CD4-positive, alpha-beta T cell treated with Interleukin-21 for 1 hour (primary cell): ENCODE results near the gene GPR55.
"Not testable (repeated sequence)": the region's sequence is repeated elsewhere in the genome, so short reads cannot be mapped to it uniquely, and the experiment has no call there.

ENCODE experiments used
- DNase-seq: peaks from one replicate; pipeline ENCODE4 v3.0.0-alpha.2; 2020

GPR55 gene

DNA sequence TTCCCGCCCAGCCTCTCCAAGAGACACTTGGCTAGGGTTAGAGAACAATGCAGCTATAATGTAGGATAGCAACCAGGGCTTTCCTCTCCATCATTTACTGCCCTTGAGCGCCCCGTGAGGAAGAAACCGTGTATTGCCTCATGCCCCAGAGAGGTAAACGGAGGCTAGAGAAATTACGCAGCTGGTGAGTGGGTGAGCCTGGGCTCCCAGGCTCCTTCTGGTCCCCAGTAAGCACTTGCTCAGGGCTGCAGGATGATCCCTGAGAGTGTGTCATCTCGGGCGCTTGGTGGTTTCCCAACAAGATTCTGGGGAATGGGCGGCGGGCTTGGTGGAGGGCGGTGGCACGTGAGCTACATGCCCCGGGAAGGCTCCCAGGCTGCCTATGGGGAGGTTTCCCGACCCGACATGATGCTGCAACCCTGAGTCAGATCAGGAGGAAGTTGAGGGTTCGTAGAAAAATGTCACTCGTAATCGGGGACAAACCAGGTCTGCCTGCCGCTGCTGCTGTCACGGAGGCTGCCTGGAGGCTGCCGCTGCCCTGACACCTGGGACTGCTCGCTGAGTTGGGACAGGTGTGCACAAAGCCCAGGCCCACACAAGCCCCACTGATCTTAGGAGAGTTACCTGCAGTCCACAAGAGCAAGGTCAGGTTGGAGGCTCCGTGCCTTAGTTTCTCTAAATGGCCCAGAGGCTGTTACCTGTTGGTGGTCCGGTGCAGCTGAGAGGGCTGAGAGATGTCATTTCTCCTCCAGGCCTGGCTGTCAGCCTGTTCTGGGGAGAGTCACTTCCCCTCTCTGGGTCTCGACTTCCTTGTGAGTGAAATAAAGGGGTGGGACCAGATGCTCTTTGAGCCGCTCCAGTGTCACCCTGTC lies at the start of gene GPR55:
Gene GPR55 (minus strand): TSS at position 773 of the 872 bp plus-strand sequence. CDS start 14,280 bp downstream, outside the sequence.
- DNase-seq, result peak; percentile 57

- peak; percentile 87 for DNase-seq
Observed at GRCh38 chr2:230974096-230974913, 49.3 kb upstream of the GPR55 start.

DNA sequence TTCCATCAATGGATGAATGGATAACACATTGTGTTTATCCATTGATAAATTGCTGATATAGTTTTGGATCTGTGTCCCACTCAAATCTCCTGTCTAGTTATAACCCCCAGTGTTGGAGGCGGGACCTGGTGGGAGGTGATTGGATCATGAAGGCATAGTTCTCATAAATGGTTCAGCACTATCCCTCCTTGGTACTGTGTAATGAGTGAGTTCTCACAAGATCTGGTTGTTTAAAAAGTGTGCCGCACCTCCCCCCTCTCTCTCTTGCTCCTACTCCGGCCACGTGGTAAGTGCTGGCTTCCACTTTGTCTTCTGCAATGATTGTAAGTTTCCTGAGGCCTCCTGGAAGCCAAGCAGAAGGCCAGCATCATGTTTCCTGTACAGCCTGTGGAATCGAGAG lies 47.0 kb upstream of the GPR55 start:
- no peak for DNase-seq

DNA sequence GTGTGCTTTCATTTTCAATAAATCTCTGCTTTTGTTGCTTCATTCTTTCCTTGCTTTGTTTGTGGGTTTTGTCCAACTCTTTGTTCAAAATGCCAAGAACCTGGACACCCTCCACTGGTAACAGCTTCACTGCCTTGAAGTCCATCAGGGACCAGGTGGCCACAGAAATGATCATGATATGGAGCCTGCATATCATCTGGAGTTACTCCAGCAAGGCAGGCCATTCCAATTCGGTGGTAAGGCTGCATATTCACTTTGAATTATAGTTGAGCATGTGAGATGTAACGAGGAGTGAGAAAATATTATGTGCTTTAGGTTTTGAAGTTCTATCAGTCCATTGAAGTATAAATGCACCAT lies 44.6 kb upstream of the GPR55 start:
- no peak for DNase-seq

DNA sequence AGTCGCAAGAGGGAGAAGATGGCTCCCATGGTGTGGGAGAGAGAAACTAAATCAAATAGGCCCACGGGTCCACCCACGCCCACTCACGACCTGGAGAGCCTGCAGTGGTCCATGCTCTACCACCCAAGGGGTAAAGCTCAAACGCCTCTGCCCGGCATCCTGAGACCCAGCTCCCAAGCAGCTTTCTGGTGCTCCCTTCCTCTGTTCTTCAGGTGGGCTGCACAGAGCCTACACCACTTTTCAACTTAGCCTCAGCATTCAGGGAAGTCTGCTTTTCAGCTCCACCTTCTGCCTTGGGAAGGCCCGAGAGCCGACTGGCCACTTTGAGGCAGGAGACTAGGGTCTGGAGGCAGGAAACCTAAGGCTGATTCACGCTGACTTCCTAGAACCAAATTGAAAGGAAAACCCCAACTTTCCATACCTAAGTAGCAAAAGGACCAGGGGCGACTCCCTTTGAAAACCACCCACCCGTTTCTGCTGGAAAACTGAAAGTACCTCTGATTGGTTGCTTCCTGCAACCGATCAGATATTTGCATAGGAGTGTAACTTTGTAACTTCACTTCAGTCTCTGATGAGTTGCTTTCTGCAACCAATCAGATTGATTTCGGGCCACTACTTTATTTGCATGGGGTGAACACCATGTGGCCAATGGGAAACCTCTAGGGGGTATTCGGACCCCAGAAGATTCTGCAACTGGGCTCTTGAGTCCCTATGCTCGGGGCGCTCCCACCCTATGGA lies 44.0 kb upstream of the GPR55 start:
- peak; percentile 13 for DNase-seq

GRCh38 chr2:230968314-230968713 lies 43.3 kb upstream of the GPR55 start:
- not testable (repeated sequence) for DNase-seq

DNA sequence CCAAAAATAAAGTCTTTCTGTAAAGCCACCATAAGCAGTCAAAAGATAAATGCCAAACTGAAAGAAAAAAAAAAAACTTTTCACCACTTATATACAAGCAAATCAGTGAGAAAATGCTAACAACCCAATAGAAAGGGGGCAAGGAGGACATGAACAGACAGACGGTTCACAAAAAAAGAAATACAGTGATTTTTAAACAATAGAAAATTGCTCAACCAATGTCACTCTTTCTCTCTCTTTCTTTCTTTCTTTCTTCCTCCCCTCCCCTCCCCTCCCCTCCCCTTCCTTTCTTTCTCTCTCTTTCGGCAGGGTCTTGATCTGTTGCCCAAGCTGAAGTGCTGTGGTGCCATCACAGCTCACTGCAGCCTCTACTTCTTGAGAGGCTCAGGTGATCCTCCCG lies 42.1 kb upstream of the GPR55 start:
- no peak for DNase-seq

DNA sequence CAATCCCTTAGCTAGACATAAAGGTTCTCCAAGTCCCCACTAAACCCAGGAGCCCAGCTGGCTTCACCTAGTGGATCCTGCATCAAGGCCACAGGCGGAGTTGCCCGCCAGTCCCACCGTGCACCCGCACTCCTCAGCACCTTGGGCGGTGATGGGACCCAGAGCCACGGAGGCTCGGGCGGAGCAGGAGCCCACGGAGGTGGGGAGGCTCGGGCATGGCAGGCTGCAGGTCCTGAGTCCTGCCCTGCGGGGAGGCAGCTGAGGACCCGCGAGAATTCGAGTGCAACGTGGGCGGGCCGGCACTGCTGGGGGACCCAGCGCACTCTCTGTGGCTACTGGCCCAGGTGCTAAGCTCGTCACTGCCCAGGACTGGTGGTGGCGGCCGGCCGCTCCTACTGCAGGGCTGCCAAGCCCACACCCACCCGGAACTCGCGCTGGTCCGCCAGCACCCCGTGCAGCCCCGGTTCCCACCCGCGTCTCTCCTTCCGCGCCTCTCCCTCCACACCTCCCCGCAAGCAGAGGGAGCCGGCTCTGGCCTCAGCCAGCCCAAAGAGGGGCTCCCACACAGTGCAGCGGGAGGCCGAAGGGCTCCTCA lies 39.2 kb upstream of the GPR55 start:
- no peak for DNase-seq

DNA sequence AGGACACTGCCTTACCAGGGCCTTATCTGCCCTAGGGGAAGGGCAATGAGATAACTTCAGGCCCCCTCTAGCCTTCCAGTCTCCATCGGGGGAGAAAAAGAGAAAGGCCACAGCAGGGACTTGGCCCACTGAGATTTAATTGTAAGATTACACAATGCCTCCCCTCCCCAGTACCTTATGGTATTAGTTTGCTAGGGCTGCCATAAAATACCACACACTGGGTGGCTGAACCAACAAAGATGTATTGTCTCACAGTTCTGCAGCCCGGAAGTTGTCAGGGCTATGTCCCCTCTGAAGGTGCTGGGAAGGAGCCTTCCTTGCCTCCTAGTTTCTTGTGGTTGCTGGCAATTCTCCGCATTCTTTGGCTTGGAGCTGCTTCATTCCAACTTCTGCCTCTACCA lies 36.0 kb upstream of the GPR55 start:
- no peak for DNase-seq

DNA sequence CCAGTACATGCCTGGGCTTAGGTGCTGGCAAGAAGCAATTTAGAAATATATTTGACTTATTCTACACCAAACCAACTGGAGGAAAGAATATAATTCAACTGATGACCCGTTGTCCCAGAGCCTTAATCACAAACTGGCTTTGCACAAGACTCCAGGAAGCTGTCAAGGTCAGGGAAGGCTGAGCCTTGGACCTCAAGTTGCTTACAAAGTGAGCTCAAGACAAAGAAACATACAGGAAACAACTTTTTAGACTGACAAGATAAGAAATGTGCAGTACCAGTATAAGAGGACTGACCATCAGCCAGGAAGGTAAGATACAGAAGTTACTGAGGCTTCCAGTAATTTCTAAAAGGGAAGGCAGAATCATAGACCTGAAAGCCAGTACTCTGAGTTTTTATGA lies 35.0 kb upstream of the GPR55 start:
- no peak for DNase-seq

DNA sequence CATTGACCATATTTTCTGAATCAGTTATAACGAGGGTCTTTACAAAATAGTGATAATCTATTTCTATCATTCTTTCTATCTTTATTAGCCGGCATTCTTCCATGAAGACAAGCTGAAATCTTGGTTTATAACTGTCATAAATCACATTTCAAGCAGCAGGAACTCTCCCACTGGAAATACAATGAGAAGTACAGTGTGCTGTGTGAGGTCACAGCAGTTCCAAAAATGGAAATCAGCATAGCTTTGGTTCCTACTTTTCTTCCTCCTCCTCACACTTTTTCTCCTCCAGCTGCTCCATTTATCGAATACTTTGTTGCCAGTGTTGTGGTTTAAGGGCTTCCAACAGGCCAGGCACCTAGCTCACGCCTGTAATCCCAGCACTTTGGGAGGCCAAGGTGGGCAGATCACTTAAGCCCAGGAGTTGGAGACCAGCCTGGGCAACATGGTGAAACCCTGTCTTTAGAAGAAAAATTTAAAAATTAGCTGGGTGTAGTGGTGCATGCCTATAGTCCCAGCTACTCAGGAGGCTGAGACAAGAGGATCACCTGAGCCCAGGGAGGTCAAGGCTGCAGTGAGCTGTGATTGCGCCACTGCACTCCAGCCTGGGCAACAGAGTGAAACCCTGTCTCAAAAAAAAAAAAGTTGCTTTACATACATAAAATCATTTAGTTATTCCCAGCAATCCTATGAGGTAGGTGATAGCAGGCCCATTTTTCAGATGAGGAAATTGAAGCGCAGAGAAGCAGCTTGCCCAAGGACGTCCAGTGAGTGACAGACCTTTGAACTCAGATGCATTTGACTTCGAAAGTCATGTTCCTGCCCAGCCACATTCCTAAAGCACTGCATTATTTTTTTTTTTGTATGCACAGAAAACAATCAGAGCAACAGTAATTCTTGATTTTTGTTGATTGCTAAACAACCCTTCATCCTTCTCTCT lies 34.0 kb upstream of the GPR55 start:
- no peak for DNase-seq

DNA sequence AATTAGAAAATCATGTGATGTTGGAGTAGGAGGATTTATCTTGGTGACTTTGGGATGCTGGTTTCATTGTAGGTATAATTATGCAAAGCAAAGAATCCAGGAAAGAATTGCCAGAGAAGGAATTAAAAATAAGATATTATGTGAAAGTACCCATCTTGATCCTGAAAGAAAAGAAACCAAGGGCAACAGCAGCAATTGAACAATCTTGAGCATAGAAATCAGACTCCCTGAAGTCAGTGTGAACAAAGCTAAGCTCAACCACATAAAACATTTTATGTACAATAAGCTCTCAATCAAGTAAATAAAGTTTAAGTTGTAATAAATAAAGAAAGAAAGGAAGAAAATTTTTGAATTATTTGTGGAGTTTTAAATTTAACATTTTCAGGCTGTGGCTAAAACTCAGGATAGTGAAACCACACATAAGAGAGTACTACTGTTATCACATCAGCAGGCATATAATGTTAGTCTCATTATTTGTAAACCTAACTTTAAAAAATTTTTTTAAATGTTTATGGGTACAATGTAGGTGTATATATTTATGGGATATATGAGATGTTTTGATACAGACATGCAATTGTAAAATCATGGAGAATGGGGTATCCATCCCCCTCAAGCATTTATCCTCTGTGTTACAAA lies 32.8 kb upstream of the GPR55 start:
- no peak for DNase-seq

GRCh38 chr2:230956827-230957755 lies 32.0 kb upstream of the GPR55 start:
- DNase-seq, result peak; percentile 40

DNA sequence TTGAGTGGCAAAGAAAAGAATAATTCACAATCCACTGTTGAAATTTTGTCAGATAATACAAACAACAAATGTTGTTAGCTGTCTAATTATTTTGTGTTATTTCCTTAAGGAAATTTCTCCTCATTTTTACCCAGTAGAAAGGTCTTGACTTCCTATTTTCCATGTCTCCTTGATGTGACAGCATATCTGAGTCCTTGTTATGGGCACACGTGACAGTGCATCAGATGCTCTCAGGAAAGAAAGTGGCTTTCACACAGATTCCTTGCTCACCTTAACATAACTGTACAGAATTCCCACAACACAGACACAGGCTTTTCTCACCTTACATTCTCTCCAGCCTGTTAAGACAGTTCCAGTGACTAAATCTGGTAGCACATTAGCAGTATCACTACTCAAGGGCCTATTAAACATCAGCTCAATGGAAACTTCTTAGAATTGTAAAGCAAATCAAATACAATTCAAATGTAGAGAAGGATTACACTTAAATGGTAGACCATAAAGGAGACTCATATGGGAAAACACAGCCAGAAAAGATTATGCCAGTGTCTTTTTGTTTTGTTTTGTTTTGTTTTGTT lies 30.2 kb upstream of the GPR55 start:
- no peak for DNase-seq

GRCh38 chr2:230954746-230955145 lies 29.7 kb upstream of the GPR55 start:
- DNase-seq, result no peak

GRCh38 chr2:230953845-230954244 lies 28.8 kb upstream of the GPR55 start:
- DNase-seq, result no peak

GRCh38 chr2:230952226-230952956 lies 27.3 kb upstream of the GPR55 start:
- DNase-seq, result no peak

- no peak for DNase-seq
Observed at GRCh38 chr2:230951396-230951795, 26.4 kb upstream of the GPR55 start.

DNA sequence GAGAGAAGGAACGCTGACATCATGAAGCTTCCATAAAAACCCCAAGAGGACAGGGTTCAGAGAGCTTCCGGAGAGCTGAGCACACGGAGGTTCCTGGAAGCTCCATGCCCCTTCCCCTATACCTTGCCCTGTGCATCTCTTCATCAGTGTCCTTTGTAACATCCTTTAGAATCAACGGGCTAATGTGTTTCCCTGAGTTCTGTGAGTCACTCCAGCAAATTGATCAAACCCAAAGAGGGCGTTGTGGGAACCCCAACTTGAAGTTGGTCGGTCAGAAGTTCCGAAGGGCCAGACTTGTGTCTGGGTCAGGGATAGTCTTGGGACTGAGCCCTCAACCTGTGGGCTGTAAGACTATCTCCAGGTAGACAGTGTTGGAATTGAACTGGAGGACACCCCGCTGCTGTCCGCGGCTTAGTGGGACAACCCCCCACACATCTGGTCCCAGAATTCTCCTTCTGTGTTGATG lies 25.9 kb upstream of the GPR55 start:
- DNase-seq, result no peak
